HG02571 (cell line): Measurements from ENCODE around the gene F2RL2.
"Not testable (repeated sequence)": the region's sequence is repeated elsewhere in the genome, so short reads cannot be mapped to it uniquely, and the experiment has no call there.

ENCODE experiments used
- ATAC-seq: cut with Tn5 transposase; IDR thresholded peaks from one replicate; pipeline ENCODE4 v1.9.1; 2021; ENCODE audit warnings: mild to moderate bottlenecking, moderate library complexity; ENCODE audit not compliant: unreplicated experiment

F2RL2 gene

DNA sequence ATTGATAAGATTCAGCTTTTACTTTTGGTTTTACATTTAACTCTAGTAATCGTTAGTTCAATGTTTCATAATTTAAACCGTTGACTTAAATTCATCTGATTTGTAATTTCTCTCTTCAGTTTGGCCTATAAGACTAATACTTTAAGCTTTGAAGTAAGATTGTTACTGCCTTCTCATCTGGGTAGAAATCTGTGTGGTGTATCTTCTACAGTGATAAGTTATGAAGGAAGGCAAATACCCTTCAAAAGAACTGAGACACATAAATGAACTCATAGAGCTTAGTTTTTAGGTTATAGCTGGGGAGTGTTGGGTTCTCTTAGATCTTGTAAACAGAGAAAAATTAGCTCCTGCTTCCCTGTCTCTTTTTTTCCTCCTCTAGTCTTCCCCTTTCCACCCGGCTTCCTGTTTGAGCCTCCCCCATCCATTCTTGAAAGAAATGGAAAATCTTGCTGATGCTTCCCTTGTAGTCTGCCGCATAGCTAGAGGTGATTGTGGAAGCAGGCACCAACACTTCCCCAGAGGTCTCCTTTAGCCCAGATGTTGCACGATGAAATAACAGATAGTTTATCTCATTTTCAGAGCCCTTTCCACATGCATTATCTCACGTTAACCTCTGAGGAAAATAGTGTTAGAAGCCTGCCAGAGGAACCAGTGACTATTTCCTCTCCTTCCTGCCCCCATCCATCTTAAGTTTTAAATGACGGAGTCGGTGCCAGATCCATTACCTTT lies 2.0 kb upstream of the F2RL2 start:
- ATAC-seq, result no peak

DNA sequence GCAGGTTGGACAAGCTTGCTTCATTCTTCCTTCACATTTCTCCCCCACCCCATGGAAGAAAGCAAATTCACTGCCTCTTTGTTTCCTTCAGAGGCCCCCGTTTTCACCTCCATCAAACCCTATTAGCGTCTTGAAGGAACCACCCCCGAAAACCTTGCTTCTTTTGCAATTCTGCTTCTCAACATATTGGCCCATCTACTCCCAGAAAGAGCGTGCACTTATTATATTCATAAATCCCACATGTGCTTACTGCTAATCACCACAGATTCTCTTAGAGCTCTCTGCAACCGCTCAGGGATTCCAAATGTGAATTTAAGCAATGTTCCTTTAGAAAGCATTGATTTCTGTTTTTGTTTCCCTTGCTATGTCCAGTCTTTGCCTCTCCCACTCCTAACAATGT lies 1.1 kb downstream of the F2RL2 start:
- ATAC-seq, result no peak

- ATAC-seq, result no peak
Measured at GRCh38 chr5:76620166-76620565, 3.0 kb downstream of the F2RL2 start.

DNA sequence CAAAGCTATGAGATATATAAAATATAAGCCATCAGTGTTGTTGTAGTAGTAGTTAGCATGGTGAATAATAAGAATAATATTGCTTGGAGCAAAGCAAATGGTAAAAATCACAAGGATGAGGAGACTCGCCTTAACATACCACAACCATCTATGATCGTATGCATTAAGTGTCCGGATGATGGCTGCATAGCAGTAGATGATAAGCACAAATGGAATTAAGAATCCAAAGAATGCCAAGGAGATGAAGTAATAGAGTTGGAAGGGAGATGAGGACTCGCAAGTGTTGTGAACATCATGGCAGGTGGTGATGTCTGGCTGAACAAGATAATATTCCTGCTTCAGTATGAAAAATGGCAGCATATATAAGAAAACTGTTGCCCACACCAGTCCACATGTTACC lies 5.5 kb downstream of the F2RL2 start:
- no peak for ATAC-seq

- ATAC-seq, result no peak
Measured at GRCh38 chr5:76617229-76617628, 6.0 kb downstream of the F2RL2 start.

- ATAC-seq, result no peak
Measured at GRCh38 chr5:76616206-76616605, 7.0 kb downstream of the F2RL2 start.

DNA sequence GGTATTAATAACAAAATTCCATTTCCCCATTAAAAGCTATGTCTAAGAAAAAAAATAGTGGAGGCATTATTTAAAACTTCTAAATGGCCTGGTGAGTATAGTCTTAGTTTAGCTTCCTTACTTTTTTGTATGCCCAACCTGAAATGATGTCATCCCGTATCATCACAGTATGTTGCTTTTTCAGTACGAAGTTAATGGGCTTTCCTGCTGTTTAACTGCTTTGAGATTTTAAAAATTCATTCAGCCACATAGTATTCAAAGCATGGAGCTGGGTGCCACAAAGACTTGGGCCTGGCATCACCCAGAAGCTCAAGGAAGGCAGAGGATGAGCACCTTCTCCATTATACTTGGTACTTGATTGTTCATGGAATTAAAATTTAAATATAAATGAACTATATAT lies 7.4 kb downstream of the F2RL2 start:
- no peak for ATAC-seq

DNA sequence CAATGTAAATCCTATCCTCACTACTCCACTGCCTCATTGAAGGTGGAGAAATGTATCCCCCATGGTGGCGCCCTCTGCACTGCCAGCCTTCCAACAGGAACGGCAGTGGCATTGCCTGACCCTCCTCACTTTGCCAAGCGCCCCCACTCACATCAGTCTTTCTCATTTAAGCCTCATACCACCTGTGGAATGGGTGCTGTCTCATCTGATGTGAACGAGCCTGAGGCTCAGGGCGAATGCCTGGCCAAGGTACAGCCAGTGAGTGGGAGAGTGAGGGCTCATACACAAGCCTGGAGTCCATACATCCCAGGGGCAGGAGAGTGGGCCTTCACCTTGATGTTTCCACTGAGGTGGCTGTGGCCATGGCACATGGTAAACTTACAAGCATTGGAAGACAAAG lies 10.3 kb downstream of the F2RL2 start:
- ATAC-seq, result no peak

DNA sequence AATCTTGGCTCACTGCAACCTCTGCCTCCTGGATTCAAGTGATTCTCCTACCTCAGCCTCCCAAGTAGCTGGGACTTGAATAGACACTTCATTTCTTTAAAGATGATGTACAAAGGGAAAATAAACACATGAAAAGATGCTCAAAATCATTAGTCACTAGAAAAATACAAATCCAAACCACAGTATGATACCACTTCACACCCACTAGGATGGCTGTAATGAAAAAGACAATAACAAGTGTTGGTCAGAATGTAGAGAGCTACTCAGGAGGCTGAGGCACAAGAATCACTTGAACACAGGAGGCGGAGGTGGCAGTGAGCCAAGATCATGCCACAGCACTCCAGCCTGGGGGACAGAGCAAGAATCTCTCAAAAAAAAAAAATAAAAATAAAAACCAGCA lies 13.0 kb downstream of the F2RL2 start:
- no peak for ATAC-seq

DNA sequence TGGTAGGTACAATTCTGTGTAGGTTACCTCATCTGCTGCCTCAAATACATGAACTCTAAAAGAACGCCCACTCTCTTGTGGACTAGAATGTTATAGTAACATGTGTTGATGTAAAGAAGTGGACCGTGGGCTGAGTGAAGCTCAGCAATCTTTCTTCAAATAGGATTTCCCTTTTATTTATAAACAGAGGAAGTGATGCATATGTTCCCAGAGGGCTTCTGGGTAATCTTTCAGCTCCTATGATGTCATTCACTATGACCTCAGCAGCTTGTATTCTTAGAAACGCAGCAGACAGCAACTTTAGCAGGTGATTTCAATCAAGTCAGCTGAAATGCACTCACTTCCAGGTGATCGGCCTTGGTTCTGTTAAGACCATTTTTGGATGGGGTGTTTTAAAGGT lies 14.4 kb downstream of the F2RL2 start:
- no peak for ATAC-seq

DNA sequence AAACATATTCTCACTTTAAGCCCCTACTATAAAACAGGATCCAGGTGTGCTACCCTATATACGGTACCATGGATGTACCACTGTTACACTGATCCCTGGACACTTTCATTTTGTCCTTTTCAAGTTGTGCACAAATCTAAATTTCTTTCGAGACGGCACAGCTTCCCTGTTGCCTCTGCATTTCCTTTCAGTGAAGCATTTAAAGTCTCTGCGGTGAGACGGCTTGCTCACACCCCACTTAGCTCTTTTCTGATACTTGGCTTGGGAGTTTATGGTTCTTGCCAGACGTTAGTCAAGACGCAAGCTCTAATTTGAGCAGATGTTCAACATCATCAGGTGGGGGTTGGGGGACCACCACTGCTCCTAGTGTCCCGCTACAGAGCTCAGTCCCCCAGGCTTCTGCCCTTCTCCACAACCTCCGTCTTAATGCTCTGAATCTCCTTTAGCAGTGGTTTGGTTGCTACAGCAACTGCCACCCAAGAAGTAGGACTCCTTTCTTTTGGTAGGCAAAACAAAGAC lies 15.8 kb downstream of the F2RL2 start:
- no peak for ATAC-seq

- ATAC-seq, result no peak
Measured at GRCh38 chr5:76606701-76607100, 16.5 kb downstream of the F2RL2 start.

DNA sequence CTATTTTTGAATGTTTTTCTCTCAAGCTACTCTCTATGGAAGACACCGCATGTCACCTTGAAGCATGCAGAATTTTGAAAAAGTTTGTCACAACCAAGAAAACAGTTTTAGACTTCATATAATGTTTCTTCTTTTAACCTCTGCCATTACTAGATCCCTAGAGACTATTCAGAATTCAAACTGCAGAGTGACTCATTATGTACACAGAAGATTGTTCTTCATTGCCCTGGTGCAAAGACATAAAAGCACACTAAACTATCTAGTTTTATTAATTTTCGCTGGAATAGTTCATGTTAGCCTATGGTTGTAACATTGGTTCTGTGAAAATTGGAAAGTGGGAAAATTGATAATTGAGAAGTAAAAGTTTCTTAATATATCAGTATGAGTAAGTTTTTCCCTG lies 18.4 kb downstream of the F2RL2 start:
- ATAC-seq, result no peak

- ATAC-seq, result not testable (repeated sequence)
Measured at GRCh38 chr5:76603991-76604390, 19.2 kb downstream of the F2RL2 start.

DNA sequence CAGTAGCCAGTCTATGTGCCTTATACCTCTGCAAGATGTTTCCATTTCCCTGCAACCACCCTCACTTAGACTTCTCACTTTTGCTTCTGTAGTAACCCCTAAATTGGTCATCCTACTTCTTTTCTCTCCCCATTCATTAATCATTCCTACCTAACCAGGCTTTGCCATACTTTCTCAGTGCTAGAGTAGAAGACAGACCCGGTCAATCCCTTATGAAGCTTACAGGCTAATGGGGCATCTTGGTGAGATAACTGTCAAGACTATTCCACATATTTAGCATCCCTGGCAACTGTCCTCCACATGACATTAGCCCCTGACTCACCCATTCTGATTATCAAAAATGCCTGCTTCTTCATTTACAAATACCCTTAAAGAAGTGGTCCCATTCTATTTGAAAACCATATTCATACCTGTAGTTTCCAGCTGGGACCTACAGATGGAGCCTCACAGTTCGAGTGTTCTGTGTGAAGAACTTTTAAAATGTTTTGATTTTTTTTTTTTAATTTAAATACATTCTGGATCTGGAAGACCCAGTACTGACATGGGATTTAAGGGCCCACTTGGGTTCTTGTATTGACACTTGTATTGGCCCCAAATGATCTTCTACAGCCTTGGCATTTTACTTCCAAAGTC lies 21.0 kb downstream of the F2RL2 start:
- no peak for ATAC-seq

GRCh38 chr5:76601470-76601869 lies 21.7 kb downstream of the F2RL2 start:
- ATAC-seq, result no peak

GRCh38 chr5:76600716-76601115 lies 22.5 kb downstream of the F2RL2 start:
- ATAC-seq, result no peak

DNA sequence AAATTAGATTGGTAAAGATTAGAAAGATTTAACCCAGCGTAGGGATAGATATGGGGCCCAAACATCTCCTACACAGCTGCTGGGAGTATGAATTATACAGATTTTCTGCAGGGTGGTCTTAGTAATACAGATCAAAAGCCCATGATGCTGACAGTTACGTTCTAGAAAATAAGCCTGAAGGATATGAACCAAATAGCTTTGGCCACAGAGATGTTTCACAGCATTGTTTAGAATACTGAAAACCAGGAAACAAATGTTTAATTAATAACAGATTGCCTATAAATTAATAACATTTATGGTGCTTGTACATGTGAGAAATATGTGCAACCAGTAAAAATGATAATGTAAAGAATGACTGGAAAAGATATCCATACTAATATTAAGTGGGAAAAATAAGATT lies 24.7 kb downstream of the F2RL2 start:
- no peak for ATAC-seq

GRCh38 chr5:76595755-76596481 lies 27.3 kb downstream of the F2RL2 start:
- no peak for ATAC-seq

GRCh38 chr5:76594107-76594506 lies 29.1 kb downstream of the F2RL2 start:
- no peak for ATAC-seq

- no peak for ATAC-seq
Measured at GRCh38 chr5:76592692-76593091, 30.5 kb downstream of the F2RL2 start.

DNA sequence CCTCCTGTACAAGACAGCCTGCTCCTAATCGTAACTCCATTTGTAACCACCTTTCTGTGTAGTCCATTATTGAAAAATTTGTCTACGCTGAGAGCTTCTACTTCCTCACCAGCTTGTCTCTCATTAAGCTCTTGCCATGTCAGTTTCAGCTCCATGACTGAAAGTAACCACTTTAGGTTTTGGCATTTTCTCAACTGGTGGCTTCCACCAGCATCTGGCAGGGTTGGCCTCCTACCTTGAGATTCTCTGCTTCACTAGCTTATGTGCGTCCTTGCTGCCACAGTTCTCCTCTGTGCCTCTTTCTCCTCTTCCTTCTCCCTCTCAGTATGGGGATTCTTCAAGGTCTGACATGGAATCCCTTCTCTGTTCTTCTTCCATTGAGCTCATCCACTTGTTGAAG lies 31.8 kb downstream of the F2RL2 start:
- ATAC-seq, result no peak
